K562 (cell line): Measurements from ENCODE around the gene ING4. TPM values are rescaled to one million over a fixed set of nuclear protein-coding genes. Genes with fewer than 3 reads are reported as not detected.
A peak's percentile ranks its signal among the peaks of the same experiment; 100 is the strongest.

Experiments
- ARID3A ChIP-seq: IDR thresholded peaks from 2 replicates; pipeline ENCODE4 v1.6.1; 2012; ENCODE audit warnings: low read depth, low read length, improper control_type of control experiment, borderline replicate concordance
- BRCA1 ChIP-seq, 2 experiments: fragments of 450-650 bp in 1 of 2; sonication (generic) in 1 of 2; formaldehyde crosslinking in 1 of 2; IDR thresholded peaks; 2 replicates each; pipeline versions ENCODE4 v1.5.0 to v1.6.1; 2017 to 2020; ENCODE audit warnings: mild to moderate bottlenecking in 1 of 2, missing genetic modification reagents in 1 of 2
- BRD9 ChIP-seq: fragments of 450-650 bp; IDR thresholded peaks from 2 replicates; pipeline ENCODE4 v1.6.1; 2018; ENCODE audit warnings: low read depth; ENCODE audit not compliant: partially characterized antibody
- CREB3 ChIP-seq: fragments of 450-650 bp; conservative IDR thresholded peaks from 2 replicates; pipeline ENCODE4 v1.6.1; 2016; ENCODE audit warnings: missing genetic modification characterization, low read depth, mild to moderate bottlenecking, missing compliant biosample characterization, moderate library complexity
- KLF10 ChIP-seq: fragments of 250-450 bp; sonication (Bioruptor Pico); IDR thresholded peaks from 2 replicates; pipeline ENCODE4 v1.6.1; 2021; ENCODE audit warnings: matching md5 sums
- MBD2 ChIP-seq: sonication (generic); IDR thresholded peaks from 2 replicates; pipeline ENCODE4 v1.6.1; 2016; ENCODE audit warnings: low read depth, borderline replicate concordance
- NEUROD1 ChIP-seq: fragments of 150-350 bp; IDR thresholded peaks from 2 replicates; pipeline ENCODE4 v1.6.1; 2014; ENCODE audit warnings: borderline replicate concordance, low read length, low read depth; ENCODE audit not compliant: partially characterized antibody
- STAT6 ChIP-seq: sonication (generic); formaldehyde crosslinking; IDR thresholded peaks from 2 replicates; pipeline ENCODE4 v1.8.1; 2023; ENCODE audit warnings: mild to moderate bottlenecking, missing genetic modification reagents
- THRAP3 ChIP-seq: fragments of 450-650 bp; IDR thresholded peaks from 2 replicates; pipeline ENCODE4 v1.6.1; 2016; ENCODE audit warnings: mild to moderate bottlenecking, inconsistent platforms, borderline replicate concordance
- ZC3H4 ChIP-seq: sonication (generic); formaldehyde crosslinking; IDR thresholded peaks from 2 replicates; pipeline ENCODE4 v1.9.0; 2021; ENCODE audit warnings: missing genetic modification reagents, borderline replicate concordance
- ZNF589 ChIP-seq: fragments of 200-800 bp; sonication (Bioruptor generic); IDR thresholded peaks from 2 replicates; pipeline ENCODE4 v1.6.1; 2016; ENCODE audit warnings: low read depth, missing genetic modification characterization, missing compliant biosample characterization
- ZNF639 ChIP-seq, 2 experiments: fragments of 200-800 bp in 1 of 2; sonication (Bioruptor generic) in 1 of 2; sonication (generic) in 1 of 2; formaldehyde crosslinking in 1 of 2; IDR thresholded peaks in 1 of 2; conservative IDR thresholded peaks in 1 of 2; 2 replicates each; pipeline versions ENCODE4 v1.5.0 to v1.6.1; 2016 to 2020; ENCODE audit warnings: missing compliant biosample characterization in 1 of 2, missing genetic modification characterization in 1 of 2, missing genetic modification reagents in 1 of 2
- polyA plus RNA-seq, 8 experiments: library from polyadenylated mRNA; depleted of rRNA in 4 of 8; stranded (reverse) in 5 of 8; unstranded in 3 of 8; fragments of >200 nt; fragmentation: Nextera tagmentation in 2 of 8; fragmentation: Illumina TruSeq in 1 of 8; extraction: Ambion mirVana in 2 of 8; extraction: Trizol in 1 of 8; gene quantifications; 2 replicates each; pipeline versions ENCODE4 v1.2.1 to v1.2.3, GENCODE V29; 2011 to 2014; ENCODE audit warnings: inconsistent platforms in 1 of 8, missing spikeins in 1 of 8
- total RNA-seq, 7 experiments: library from RNA; depleted of rRNA in 6 of 7; stranded (reverse); fragments of >200 nt in 6 of 7; fragmentation: Illumina TruSeq in 2 of 7; extraction: Trizol in 2 of 7; gene quantifications; 2 replicates each; pipeline versions ENCODE4 v1.2.1 to v1.2.3, GENCODE V29; 2011 to 2021; ENCODE audit warnings: low replicate concordance in 1 of 7
- TF ChIP-seq, protein P1 (sequence below): fragments of 450-650 bp; formaldehyde crosslinking; IDR thresholded peaks from 2 replicates; pipeline ENCODE4 v1.4.0; 2022; ENCODE audit warnings: mild to moderate bottlenecking, moderate library complexity
- TF ChIP-seq, protein P2 (sequence below): sonication (generic); formaldehyde crosslinking; IDR thresholded peaks from 2 replicates; pipeline ENCODE4 v1.8.1; 2023; ENCODE audit warnings: mild to moderate bottlenecking, missing genetic modification reagents

The ING4 gene
- total and polyA plus RNA-seq, 9 of the 15 experiments (the other 6 are each of a cell fraction or from before 2014, with no cell fraction given): 6.6 to 30.2 (median 15.7) TPM

- TF ChIP-seq STAT6 (no peak), ZNF639 (CRISPR knock-in tag; conservative IDR thresholded peaks at IDR 0.05 in 1 of 2, IDR thresholded peaks at IDR 0.05 in 1 of 2) (peak in 1 of 2 experiments; percentile 88; a peak in 2 of 4 replicates), NEUROD1 (peak; percentile 43), ZC3H4 (CRISPR knock-in tag) (no peak), ZNF589 (CRISPR knock-in tag) (no peak), MBD2 (no peak), BRD9 (no peak), ARID3A (no peak), CREB3 (tag) (0 out of 2 replicates have a peak, but pooled peaks have one; percentile 55), BRCA1 (IDR thresholded peaks at IDR 0.05) (no peak), BRCA1 (CRISPR knock-in tag; IDR thresholded peaks at IDR 0.05) (no peak), KLF10 (CRISPR knock-in tag) (peak; percentile 63; the same call in 1 of the 2 replicates), THRAP3 (no peak)
- TF ChIP-seq, protein P1, sequence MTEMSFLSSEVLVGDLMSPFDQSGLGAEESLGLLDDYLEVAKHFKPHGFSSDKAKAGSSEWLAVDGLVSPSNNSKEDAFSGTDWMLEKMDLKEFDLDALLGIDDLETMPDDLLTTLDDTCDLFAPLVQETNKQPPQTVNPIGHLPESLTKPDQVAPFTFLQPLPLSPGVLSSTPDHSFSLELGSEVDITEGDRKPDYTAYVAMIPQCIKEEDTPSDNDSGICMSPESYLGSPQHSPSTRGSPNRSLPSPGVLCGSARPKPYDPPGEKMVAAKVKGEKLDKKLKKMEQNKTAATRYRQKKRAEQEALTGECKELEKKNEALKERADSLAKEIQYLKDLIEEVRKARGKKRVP: 0 out of 2 replicates have a peak, but pooled peaks have one; percentile 13
- TF ChIP-seq, protein P2, sequence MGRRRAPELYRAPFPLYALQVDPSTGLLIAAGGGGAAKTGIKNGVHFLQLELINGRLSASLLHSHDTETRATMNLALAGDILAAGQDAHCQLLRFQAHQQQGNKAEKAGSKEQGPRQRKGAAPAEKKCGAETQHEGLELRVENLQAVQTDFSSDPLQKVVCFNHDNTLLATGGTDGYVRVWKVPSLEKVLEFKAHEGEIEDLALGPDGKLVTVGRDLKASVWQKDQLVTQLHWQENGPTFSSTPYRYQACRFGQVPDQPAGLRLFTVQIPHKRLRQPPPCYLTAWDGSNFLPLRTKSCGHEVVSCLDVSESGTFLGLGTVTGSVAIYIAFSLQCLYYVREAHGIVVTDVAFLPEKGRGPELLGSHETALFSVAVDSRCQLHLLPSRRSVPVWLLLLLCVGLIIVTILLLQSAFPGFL (CRISPR knock-in tag): no peak
Measured at GRCh38 chr12:6613776-6614512, 49.0 kb downstream of the ING4 start (continued).
